Measurements from ENCODE around the gene VPS29.

- no peak for TF ChIP-seq POLR2A (IDR thresholded peaks at IDR 0.05)
- no peak for TF ChIP-seq CTCF (IDR thresholded peaks at IDR 0.05 in 4 of 5, conservative IDR thresholded peaks at IDR 0.05 in 1 of 5)
These were observed 49.1 kb upstream of the VPS29 start for GRCh38 chr12:110550981-110551380.

Measured in gastrocnemius medialis (tissue), 4 donors.